GM18498 (cell line): ENCODE data around the gene ARHGAP8.
"Not testable (repeated sequence)": the region's sequence is repeated elsewhere in the genome, so short reads cannot be mapped to it uniquely, and the experiment has no call there.

Source experiments
- ATAC-seq: cut with Tn5 transposase; IDR thresholded peaks from one replicate; pipeline ENCODE4 v1.9.1; 2021; ENCODE audit warnings: mild to moderate bottlenecking, moderate library complexity; ENCODE audit not compliant: unreplicated experiment

Gene ARHGAP8

DNA sequence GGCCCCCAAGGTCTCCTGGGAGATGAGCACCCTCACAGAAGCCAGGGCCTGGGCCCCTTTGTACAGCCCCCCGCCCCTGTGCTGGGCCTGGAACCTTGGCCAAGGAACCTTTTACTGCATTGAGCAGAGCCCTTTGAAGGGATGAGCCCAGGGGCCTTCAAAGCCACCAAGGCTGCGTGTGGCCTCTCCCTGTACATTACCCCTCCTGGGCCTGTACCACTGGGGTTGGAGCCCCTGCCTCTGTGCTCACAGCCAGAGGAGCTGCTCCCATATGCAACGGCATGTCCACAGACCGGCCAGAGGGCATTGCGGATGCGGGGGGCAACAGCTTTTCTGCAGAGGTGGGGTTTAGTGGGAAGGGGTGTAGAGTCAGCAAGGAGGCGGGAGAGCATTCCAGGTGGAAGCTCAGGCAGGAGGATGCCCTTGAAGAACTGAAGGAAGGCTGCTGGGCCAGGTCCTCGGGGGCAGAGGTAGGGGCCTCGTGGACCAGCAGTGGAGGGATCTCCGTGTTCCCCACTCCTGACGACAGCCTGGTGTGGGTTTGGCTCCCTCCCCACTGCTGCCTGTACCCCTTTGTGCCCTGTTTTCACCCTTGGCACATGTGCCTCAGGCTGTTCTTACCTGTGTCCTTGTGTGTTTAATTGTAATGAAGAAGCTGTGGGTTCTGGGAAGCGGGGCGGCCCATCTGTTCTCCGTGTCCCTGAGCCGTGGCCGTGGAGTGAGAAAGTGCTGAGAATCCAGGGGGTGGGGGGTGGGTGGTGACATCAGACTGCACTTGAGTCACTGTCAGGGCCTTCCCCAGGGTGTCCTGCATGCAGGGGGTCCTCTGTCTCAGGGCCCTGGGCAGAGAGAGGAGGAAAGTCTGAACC, 46.9 kb downstream of the ARHGAP8 start:
- ATAC-seq, result no peak

GRCh38 chr22:44799946-44800634, 47.7 kb downstream of the ARHGAP8 start:
- ATAC-seq, result not testable (repeated sequence)

GRCh38 chr22:44801476-44801875, 49.1 kb downstream of the ARHGAP8 start:
- ATAC-seq, result no peak

DNA sequence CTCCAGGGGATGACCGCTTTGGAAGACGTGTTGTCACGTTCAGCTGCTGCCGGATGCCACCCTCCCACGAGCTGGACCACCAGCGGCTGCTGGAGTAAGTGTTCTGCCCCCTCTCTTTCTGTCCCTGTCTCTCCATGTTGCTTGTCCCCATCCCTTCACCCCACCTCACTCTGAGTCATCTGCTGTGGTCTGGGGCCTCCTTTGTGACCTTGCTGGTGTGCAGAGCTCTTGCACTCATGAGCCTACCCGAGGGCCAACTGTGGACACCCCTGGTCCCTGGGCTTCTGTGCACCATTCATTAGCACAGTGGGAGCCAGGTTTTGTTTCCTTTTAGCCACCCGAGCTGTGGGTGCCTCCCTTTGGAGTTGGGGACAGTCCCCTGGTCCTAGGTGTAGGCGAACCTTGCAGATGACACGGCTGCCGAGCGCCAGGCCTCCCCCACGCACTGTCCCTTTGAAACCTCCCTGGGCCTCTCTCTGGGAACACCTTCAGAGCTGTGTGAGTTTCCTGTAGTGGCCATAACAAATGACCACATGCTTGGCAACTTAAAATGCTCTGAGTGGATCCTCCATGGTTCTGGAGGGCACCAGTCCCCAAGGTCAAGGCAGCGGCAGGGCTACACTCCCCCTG, 49.8 kb downstream of the ARHGAP8 start:
- no peak for ATAC-seq

GRCh38 chr22:44802956-44803355, 50.6 kb downstream of the ARHGAP8 start:
- no peak for ATAC-seq

DNA sequence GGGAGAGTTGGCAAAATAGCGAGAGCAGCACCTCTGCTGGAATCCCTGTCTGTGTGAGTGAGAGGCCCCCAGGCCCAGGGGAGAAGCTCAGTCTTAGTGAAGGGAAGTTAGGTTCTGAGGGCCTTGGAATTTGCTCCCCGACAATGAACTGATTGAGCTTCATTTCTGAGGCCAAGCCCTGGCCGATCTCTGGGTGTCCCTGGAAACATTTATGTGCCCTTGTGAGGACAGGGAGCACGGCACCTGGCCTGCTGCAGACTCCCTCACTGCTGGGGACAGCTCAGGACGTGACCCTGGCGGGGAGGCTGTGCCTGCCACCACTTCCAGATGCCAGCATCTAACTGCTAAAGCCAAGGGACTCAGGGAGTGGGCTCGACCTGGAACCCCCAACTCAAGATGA, 52.0 kb downstream of the ARHGAP8 start:
- no peak for ATAC-seq

DNA sequence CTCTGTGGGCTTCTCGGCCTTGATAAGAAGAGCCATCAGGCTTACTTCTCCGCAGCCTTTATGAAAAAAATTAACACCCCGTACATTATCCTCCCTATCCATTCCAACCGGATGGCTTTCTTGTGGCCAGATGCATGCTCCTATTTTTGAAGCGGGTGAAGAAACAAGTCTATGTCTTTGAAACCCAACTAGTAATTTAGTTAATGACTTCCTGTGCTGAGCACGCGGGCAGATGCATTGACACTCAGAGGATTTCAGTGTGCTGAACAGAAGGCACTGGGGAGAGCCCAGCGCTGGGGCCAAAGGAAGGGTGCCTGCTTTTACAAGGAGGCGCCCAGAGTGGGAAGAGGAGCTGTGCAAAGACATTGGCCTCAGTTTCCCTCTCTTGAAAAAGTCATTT, 53.3 kb downstream of the ARHGAP8 start:
- ATAC-seq, result no peak

GRCh38 chr22:44807232-44807631, 54.9 kb downstream of the ARHGAP8 start:
- ATAC-seq, result no peak

DNA sequence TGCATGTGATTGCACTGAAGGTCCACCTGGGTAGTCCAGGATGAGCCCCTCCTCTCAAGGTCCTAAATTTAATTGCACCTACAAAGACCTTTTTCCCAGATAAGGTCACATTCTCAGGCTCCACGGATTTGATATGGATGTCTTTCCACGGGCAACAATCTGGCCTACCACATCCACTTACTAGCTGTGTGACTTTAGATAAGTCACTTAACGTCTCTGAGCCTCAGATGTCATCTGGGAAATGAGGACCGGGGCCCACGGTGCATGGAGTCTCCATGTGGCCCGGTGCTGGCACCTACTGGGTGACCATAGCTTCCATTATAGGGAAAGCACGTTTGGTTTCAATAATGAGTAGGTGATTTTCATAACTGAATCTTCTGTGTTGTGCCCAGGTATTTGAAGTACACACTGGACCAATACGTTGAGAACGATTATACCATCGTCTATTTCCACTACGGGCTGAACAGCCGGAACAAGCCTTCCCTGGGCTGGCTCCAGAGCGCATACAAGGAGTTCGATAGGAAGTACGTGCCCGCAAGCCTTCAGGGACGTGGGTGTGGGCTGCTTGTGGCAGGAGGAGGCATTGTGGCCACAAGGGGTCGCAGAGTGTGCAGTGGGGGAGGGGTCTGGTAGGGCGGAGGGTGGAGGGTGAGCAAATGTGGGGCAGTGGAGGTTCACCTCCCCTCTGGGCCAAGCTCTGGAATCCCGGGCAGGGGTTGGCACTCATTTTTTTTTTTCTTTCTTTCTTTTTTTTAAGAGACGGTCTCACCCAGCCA, 55.7 kb downstream of the ARHGAP8 start:
- no peak for ATAC-seq

DNA sequence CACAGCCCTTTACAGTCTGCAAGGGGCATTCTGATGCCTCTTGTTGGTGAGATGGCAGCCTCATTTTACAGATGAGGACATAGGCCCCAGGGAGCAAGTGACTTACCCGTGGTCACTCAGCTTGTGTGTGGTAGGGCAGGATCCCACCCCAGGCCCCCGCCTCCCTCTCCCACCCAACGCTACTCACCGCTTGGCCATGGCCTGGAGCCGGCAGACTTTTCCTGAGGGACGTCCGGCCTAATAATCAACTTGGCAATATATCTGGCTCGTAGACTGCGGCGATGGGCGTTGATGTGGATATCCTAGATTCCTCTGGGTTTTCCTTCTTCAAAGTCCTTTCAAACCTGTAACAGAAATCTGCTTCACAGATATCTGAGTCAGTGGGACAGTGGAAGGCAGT, 57.1 kb downstream of the ARHGAP8 start:
- ATAC-seq, result no peak

GRCh38 chr22:44811141-44811540, 58.8 kb downstream of the ARHGAP8 start:
- ATAC-seq, result no peak

DNA sequence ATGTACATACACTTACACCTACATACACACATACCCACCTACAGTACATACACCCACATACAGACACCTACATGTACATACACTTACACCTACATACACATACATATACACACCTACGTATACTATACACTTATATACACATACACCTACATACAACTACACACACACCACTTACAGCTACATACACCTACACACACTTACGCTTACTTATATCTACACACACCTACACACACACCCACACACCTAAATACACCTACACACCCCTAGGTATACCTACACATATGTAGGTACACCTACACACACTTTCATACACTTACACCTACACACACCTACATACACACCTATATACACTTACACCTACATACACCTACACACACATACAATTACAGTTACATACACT, 61.0 kb downstream of the ARHGAP8 start:
- no peak for ATAC-seq

- no peak for ATAC-seq
Observed at GRCh38 chr22:44814266-44815098, 62.1 kb downstream of the ARHGAP8 start.

- ATAC-seq, result no peak
Observed at GRCh38 chr22:44815099-44816070, 63.0 kb downstream of the ARHGAP8 start.

GRCh38 chr22:44816141-44816540, 63.8 kb downstream of the ARHGAP8 start:
- no peak for ATAC-seq

DNA sequence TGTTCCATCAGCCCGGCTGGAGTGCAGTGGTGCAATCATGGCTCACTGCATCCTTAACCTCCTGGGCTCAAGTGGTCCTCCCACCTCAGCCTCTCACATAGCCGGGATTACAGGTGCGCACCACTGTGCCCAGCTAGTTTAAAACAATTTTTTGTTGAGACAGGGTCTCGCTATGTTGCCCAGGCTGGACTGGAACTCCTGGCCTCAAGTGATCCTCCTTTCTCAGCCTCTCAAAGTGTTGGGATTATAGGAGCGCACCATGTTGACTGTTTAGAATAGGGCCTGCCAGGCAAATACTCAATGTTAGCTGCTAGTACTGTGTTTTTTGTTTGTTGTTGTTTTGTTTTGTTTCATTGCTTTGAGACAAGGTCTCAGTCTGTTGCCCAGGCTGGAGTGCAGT, 66.4 kb downstream of the ARHGAP8 start:
- ATAC-seq, result no peak

GRCh38 chr22:44819966-44820631, 67.7 kb downstream of the ARHGAP8 start:
- no peak for ATAC-seq

- ATAC-seq, result no peak
Observed at GRCh38 chr22:44821741-44822475, 69.5 kb downstream of the ARHGAP8 start.
